ENCODE data around the gene MAST4. TPM values are rescaled to one million over a fixed set of nuclear protein-coding genes. Genes with fewer than 3 reads are reported as not detected.

The MAST4 gene
- total RNA-seq, 2 donors from 2014 or later: 50.4 to 60.6 TPM

DNA sequence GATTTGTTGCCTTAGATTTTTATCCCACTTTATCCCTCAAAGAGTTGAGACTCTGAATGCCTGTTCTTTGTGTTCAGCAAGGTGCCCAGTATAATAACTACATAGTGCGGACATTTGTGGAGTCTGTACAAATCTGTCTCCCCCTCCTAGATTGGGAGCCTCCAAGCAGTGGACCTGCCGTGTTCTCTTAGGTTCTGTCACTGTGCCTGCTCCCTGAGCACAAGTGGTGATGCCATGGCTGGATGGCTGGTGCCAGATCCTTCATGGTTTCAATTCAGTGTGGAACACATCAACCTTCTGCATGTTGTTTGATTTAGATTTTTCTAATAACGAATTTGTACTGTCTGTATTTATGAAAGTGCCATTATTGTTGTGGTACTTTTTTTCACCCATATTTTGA is 307.5 kb downstream of the MAST4 start:
- Histone ChIP-seq H3K4me3 (no peak overlapping the region), H3K9me3 (no peaks in the 10 kb centered on the region), H3K27me3 (no peaks in the 10 kb centered on the region), H3K4me1 (no peaks in the 10 kb centered on the region), H3K27ac (no peak overlapping the region), H3K36me3 (no peaks in the 10 kb centered on the region)
- TF ChIP-seq, protein P1, sequence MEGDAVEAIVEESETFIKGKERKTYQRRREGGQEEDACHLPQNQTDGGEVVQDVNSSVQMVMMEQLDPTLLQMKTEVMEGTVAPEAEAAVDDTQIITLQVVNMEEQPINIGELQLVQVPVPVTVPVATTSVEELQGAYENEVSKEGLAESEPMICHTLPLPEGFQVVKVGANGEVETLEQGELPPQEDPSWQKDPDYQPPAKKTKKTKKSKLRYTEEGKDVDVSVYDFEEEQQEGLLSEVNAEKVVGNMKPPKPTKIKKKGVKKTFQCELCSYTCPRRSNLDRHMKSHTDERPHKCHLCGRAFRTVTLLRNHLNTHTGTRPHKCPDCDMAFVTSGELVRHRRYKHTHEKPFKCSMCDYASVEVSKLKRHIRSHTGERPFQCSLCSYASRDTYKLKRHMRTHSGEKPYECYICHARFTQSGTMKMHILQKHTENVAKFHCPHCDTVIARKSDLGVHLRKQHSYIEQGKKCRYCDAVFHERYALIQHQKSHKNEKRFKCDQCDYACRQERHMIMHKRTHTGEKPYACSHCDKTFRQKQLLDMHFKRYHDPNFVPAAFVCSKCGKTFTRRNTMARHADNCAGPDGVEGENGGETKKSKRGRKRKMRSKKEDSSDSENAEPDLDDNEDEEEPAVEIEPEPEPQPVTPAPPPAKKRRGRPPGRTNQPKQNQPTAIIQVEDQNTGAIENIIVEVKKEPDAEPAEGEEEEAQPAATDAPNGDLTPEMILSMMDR (IDR thresholded peaks at IDR 0.05): no peak
- no peak for DNase-seq (ENCODE audit: low spot score)

DNA sequence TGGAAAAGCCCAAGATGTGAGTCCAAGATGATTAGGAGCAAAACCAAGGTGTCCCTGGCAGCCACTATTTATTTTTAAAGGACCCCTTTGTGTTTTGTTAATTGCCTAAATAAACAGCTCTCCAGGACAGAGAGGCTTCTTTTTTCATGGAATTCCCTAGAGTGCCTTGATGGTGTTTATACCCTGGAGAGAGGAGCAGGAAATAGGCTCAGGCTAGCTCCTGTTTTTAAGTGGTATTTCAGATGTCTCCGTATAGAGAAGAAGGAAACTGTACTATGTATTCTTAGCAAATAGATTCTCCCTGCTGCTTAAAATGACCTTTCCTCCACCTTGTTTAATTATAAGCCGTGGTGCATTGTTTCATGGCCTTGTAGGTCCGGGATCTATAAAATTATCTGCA is 308.0 kb downstream of the MAST4 start:
- Histone ChIP-seq H3K4me3 (no peak overlapping the region), H3K9me3 (no peaks in the 10 kb centered on the region), H3K36me3 (no peaks in the 10 kb centered on the region), H3K27ac (no peak overlapping the region), H3K27me3 (no peaks in the 10 kb centered on the region), H3K4me1 (no peaks in the 10 kb centered on the region)
- TF ChIP-seq, protein P1 (IDR thresholded peaks at IDR 0.05): no peak
- DNase-seq (ENCODE audit: low spot score): no peak

DNA sequence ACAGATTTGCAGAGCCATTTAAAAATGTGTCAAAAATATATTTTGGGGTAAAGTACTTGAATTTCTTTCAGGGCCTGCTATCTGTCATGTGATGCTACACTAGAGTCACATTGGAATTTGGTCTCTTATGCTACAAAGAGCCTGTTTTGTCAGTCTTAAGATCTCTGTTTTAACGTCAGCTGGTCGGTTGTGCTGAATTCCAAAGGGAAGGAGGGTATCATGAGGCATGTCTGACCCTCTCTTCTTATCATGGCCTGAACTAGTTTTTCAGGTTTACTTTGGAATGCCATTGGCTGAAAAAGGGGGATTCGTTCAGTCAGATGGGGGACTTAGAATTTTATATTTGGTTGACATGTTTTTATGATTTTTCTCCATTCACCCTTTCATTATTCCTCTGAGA is 309.8 kb downstream of the MAST4 start:
- no peaks in the 10 kb centered on the region for H3K9me3 ChIP-seq
- no peaks in the 10 kb centered on the region for H3K4me1 ChIP-seq
- H3K27me3 ChIP-seq: no peaks in the 10 kb centered on the region
- no peak overlapping the region for H3K27ac ChIP-seq
- no peak for DNase-seq (ENCODE audit: low spot score)
- no peak overlapping the region for H3K4me3 ChIP-seq
- H3K36me3 ChIP-seq: no peaks in the 10 kb centered on the region
- TF ChIP-seq, protein P1 (IDR thresholded peaks at IDR 0.05): no peak

DNA sequence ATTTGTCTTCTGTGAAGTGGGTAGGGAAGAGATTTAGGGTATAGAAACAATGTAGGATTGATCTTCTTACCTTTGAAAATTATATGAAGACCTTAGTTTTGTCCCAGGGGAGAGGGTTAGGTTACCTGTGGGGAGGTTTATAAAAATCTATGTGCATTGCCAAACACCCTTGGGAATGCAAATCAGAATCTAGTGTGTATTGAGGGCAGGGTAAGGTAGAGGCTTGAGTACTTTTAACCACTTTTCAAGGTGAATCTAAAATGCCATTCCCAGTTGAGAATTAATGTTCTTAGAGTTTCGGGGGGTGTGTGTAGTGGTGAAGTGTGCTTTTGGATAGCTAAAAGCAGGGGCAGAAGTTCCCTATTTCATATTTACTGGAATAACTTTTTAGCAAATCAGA is 312.0 kb downstream of the MAST4 start:
- TF ChIP-seq, protein P1 (IDR thresholded peaks at IDR 0.05): no peak
- Histone ChIP-seq H3K4me1 (no peaks in the 10 kb centered on the region), H3K4me3 (no peak overlapping the region), H3K27ac (no peak overlapping the region), H3K9me3 (no peaks in the 10 kb centered on the region), H3K27me3 (no peaks in the 10 kb centered on the region), H3K36me3 (no peaks in the 10 kb centered on the region)
- no peak for DNase-seq (ENCODE audit: low spot score)

DNA sequence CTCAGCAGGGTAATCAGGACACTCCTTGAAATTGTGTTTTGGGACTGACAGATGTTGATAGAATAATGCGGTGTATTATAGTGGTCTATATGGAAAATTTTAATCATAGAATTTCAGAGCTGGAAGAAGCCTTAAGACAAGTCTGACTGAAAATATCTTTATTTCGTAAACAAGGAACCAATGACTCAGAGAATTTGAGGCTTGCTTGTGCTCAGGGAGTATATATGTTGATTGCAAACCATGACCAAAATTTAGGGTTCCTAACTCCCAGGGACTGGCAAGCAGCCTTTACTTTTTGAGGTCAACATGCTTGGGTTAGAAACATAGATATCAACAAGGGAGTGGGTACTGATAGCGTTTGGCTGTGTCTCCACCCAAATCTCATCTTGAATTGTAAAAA is 313.2 kb downstream of the MAST4 start:
- TF ChIP-seq, protein P1 (IDR thresholded peaks at IDR 0.05): no peak
- H3K27ac ChIP-seq: no peak overlapping the region
- no peak for DNase-seq (ENCODE audit: low spot score)
- H3K4me3 ChIP-seq: no peak overlapping the region
- H3K4me1 ChIP-seq: no peaks in the 10 kb centered on the region
- H3K27me3 ChIP-seq: no peaks in the 10 kb centered on the region
- H3K36me3 ChIP-seq: no peaks in the 10 kb centered on the region
- no peaks in the 10 kb centered on the region for H3K9me3 ChIP-seq

DNA sequence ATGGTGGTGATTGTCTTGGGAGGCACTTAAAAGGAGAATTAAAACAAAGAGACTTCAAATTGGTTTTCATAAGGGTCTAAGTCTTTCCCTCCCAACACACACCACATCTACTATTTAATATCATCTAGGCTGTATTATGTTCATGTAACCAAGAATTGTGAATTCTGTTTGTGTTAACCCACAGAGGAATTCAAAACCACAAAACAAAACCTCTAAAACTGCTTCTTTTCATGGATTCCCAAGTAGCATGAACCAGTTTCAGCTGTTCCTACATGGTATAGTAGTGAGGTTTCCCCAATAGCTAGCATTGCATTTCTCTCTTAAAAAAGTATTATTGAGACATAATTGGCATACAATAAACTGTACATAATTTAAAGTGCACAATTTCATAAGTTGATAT is 316.6 kb downstream of the MAST4 start:
- Histone ChIP-seq H3K36me3 (no peaks in the 10 kb centered on the region), H3K9me3 (no peaks in the 10 kb centered on the region), H3K27ac (no peak overlapping the region), H3K27me3 (no peaks in the 10 kb centered on the region), H3K4me3 (no peak overlapping the region), H3K4me1 (no peaks in the 10 kb centered on the region)
- no peak for DNase-seq (ENCODE audit: low spot score)
- TF ChIP-seq, protein P1 (IDR thresholded peaks at IDR 0.05): no peak
